DND-41 (cell line): ENCODE data around the gene CREB3L1.
A peak's percentile ranks its signal among the peaks of the same experiment; 100 is the strongest.

Experiments
- ATAC-seq: fragments of 200-7000 bp; cut with Tn5 transposase; 3 replicates; pipeline ENCODE4 v1.9.1; 2021; ENCODE audit warnings: low read depth; ENCODE audit not compliant: insufficient read depth
- DNase-seq: peaks from one replicate; pipeline ENCODE4 v3.0.0-alpha.2; 2020
- H2AFZ ChIP-seq: 2 replicates; pipeline ENCODE4 v1.6.0; 2012; ENCODE audit warnings: low read depth, low read length
- H3K27ac ChIP-seq: 2 replicates; pipeline ENCODE4 v1.5.1; 2012; ENCODE audit warnings: low read length, inconsistent platforms
- H3K27me3 ChIP-seq: fragments of 200-600 bp; sonication (generic); 2 replicates; pipeline ENCODE4 v1.6.0; 2012; ENCODE audit warnings: low read length, mild to moderate bottlenecking, inconsistent platforms; ENCODE audit not compliant: insufficient read depth, poor library complexity
- H3K36me3 ChIP-seq: 2 replicates; pipeline ENCODE4 v1.5.1; 2012; ENCODE audit warnings: low read length, inconsistent platforms; ENCODE audit not compliant: insufficient read depth
- H3K4me1 ChIP-seq: 2 replicates; pipeline ENCODE4 v1.5.1; 2012; ENCODE audit warnings: mild to moderate bottlenecking, low read length; ENCODE audit not compliant: insufficient read depth
- H3K4me2 ChIP-seq: 2 replicates; pipeline ENCODE4 v1.6.0; 2012; ENCODE audit warnings: mild to moderate bottlenecking, moderate library complexity, low read length, inconsistent platforms; ENCODE audit not compliant: insufficient read depth
- H3K4me3 ChIP-seq, 2 experiments: fragments of 200-600 bp in 1 of 2; shearing (Covaris generic) in 1 of 2; 2 replicates each; pipeline ENCODE4 v1.5.1; 2012 to 2016; ENCODE audit warnings: inconsistent platforms in 2 of 2, low read length in 2 of 2, mild to moderate bottlenecking in 2 of 2, low read depth in 1 of 2, moderate library complexity in 1 of 2
- H3K79me2 ChIP-seq: 2 replicates; pipeline ENCODE4 v1.6.0; 2012; ENCODE audit warnings: low read length, inconsistent platforms; ENCODE audit not compliant: insufficient read depth
- H3K9ac ChIP-seq: 2 replicates; pipeline ENCODE4 v1.6.0; 2012; ENCODE audit warnings: low read depth, mild to moderate bottlenecking, inconsistent platforms, low read length, moderate library complexity
- H3K9me3 ChIP-seq: 2 replicates; pipeline ENCODE4 v1.5.1; 2012; ENCODE audit warnings: low read length, moderate library complexity, mild to moderate bottlenecking, inconsistent platforms; ENCODE audit not compliant: insufficient read depth, severe bottlenecking
- H4K20me1 ChIP-seq: 2 replicates; pipeline ENCODE4 v1.6.0; 2012; ENCODE audit warnings: low read length; ENCODE audit not compliant: insufficient read depth
- CTCF ChIP-seq: IDR thresholded peaks from 2 replicates; pipeline ENCODE4 v1.5.1; 2012; ENCODE audit warnings: borderline replicate concordance, low read length, moderate library complexity, mild to moderate bottlenecking; ENCODE audit not compliant: poor library complexity, severe bottlenecking; ENCODE audit errors: extremely low read depth
- EZH2 ChIP-seq: IDR thresholded peaks from 3 replicates; pipeline ENCODE4 v1.6.1; 2012; ENCODE audit warnings: borderline replicate concordance, low read depth, mild to moderate bottlenecking, moderate library complexity, low read length, inconsistent platforms; ENCODE audit not compliant: severe bottlenecking

CREB3L1 gene

GRCh38 chr11:46351606-46352005 lies 74.1 kb downstream of the CREB3L1 start:
- no peak overlapping the region for H3K4me3 ChIP-seq
- no peak overlapping the region for H2AFZ ChIP-seq
- H3K9ac ChIP-seq = 0 out of 2 replicates have a peak overlapping the region, but pooled peaks have one; percentile 9
- peaks cover 93% of the 10 kb centered on the region for H3K79me2 ChIP-seq
- ATAC-seq (no peak), DNase-seq (no peak)
- peaks cover 55% of the 10 kb centered on the region for H4K20me1 ChIP-seq
- peaks cover 51% of the 10 kb centered on the region for H3K36me3 ChIP-seq
- no peak for TF ChIP-seq EZH2
- no peak for TF ChIP-seq CTCF
- H3K9me3 ChIP-seq = no peaks in the 10 kb centered on the region
- H3K4me2 ChIP-seq = peak overlapping the region; percentile 23; the same call in 1 of the 2 replicates
- H3K27ac ChIP-seq = peak overlapping the region; percentile 51
- peaks cover 64% of the 10 kb centered on the region for H3K4me1 ChIP-seq
- no peaks in the 10 kb centered on the region for H3K27me3 ChIP-seq

GRCh38 chr11:46352063-46352841 lies 74.8 kb downstream of the CREB3L1 start:
- H3K27ac ChIP-seq = peak overlapping the region; percentile 51

GRCh38 chr11:46353698-46354097 lies 76.2 kb downstream of the CREB3L1 start:
- Histone ChIP-seq H3K4me2 (0 out of 2 replicates have a peak overlapping the region, but pooled peaks have one; percentile 9), H3K9me3 (no peaks in the 10 kb centered on the region), H3K4me3 (no peak overlapping the region), H4K20me1 (peaks cover 50% of the 10 kb centered on the region), H3K36me3 (peaks cover 56% of the 10 kb centered on the region), H3K79me2 (peaks cover 98% of the 10 kb centered on the region), H3K27me3 (no peaks in the 10 kb centered on the region), H3K9ac (no peak overlapping the region), H2AFZ (no peak overlapping the region), H3K27ac (peak overlapping the region; percentile 23; the same call in 1 of the 2 replicates), H3K4me1 (peaks cover 50% of the 10 kb centered on the region)
- DNase-seq (peak; percentile 40), ATAC-seq (no peak)
- no peak for TF ChIP-seq CTCF
- no peak for TF ChIP-seq EZH2

More at GRCh38 chr11:46352063-46352841, 74.8 kb downstream of the CREB3L1 start:
- peaks cover 59% of the 10 kb centered on the region for H3K4me1 ChIP-seq
- peaks cover 96% of the 10 kb centered on the region for H3K79me2 ChIP-seq
- DNase-seq (peak; percentile 46), ATAC-seq (no peak)
- H3K36me3 ChIP-seq = peaks cover 52% of the 10 kb centered on the region
- H3K27me3 ChIP-seq = no peaks in the 10 kb centered on the region
- peaks cover 55% of the 10 kb centered on the region for H4K20me1 ChIP-seq
- TF ChIP-seq CTCF (peak; percentile 81), EZH2 (no peak)
- no peak overlapping the region for H3K9ac ChIP-seq
- no peak overlapping the region for H3K4me2 ChIP-seq
- H3K9me3 ChIP-seq = no peaks in the 10 kb centered on the region
- H3K4me3 ChIP-seq = no peak overlapping the region
- no peak overlapping the region for H2AFZ ChIP-seq
